ENCODE measurements around the gene TMEM120A.
"Not testable (repeated sequence)": the region's sequence is repeated elsewhere in the genome, so short reads cannot be mapped to it uniquely, and the experiment has no call there.

The TMEM120A gene
- 5.7 to 13.7 (median 10.5) reads per million in 4 donors for total RNA-seq

DNA sequence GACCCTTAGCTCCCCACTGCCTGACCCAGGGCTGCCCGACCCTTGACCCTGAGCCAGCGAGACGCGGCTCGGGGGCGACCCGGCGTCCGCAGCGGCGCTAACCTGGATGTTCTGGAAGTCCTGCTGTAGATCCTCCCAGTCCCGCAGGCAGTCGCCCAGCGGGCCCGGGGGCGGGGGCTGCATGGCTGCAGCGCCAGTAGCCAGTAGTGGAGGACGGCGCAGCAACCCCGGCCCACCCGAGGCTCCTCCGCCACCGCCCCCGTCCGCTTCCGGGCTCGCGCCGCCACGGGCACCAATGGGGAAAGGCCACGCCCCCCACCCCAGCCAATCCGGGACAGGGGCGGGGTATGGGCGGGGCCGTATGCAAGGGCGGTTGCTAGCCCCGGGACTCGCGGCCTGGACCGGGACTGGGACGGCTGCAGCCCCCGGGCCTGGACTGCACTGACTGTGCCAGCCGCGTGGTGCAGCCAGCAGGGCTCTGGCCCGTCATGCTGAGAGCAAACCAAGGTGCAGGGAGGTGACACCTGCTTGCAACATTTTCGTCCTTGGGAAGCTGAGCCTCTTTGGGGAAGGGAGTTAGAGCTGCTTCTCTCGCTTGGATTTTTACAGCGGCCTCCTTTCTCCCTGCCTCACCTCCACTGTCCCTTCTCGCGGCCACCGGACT is at the start of gene TMEM120A:
TMEM120A (minus strand) TSS at position 208 of the 664 bp plus-strand sequence; CDS start at position 183, 25 bp downstream.
- peak; percentile 91 to 95 (median 92) for DNase-seq

DNA sequence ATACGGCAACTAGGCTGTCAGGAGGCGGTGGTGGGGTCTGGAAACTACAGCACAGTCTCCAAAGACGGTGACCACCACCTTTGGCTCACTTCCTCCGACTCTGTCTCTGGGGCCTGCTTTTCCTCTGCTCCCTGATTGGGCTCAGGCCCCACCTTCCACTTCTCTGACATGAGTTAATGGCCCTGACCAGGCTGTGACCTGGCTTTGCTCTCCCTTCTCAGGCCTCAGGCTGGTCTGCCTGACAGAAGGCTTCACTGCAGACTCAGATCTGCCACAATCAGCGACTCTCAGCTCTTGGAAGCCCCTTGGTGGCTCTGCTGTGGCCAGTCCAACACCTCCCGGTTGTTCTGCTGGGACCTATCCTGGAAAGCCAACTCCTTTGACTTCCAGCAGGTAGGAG is 45.7 kb upstream of the TMEM120A start:
- DNase-seq: no peak

DNA sequence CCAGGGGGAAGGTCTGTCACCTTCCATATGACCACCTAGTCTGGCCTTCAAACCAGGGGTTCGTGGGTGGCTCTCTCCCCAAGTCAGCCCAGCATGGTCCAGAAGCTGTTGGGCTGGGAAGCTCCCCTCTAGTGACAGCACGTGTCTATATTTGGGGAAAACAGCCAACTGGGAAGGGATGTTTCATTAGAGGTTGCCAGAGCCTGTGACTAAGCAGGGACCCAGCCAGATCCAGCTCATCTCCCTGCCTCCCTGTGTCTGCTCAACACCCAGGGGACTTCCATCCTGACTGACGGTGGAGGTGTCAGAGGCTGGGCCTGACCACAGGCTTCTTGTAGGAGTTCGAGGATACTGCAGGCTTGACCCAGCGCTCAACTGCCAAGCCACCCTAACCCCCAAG is 42.9 kb upstream of the TMEM120A start:
- no peak for DNase-seq

DNA sequence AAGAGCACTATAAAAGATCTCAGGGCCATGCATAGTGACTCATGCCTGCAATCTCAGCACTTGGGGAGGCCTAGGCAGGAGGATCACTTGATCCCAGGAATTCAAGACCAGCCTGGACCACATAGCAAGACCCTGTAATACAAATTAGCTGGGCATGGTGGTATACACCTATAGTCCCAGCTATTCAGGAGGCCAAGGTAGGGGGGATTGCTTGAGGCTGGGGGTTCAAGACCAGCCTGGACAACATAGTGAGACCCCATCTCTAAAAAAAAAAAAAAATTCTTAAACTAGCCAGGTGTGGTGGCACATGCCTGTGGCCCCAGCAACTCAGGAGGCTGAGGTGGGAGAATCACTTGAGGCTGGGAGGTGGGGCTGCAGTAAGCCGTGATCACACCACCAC is 37.6 kb upstream of the TMEM120A start:
- no peak for DNase-seq

DNA sequence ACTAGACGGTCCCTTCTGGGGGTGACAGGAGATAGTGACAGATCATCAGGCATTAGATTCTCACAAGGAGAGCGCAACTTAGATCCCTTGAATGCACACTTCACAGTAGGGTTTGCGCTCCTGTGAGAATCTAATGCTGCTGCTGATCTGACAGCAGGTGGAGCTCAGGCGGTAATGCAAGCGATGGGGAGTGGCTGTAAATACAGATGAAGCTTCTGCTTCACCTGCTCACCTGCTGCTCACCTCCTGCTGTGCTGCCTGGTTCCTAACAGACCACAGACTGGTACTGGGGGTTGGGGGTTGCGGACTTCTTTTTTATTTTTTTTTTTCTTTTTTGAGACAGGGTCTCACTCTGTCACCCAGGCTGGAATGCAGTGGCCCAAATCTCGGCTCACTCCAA is 35.3 kb upstream of the TMEM120A start:
- DNase-seq: not testable (repeated sequence)

DNA sequence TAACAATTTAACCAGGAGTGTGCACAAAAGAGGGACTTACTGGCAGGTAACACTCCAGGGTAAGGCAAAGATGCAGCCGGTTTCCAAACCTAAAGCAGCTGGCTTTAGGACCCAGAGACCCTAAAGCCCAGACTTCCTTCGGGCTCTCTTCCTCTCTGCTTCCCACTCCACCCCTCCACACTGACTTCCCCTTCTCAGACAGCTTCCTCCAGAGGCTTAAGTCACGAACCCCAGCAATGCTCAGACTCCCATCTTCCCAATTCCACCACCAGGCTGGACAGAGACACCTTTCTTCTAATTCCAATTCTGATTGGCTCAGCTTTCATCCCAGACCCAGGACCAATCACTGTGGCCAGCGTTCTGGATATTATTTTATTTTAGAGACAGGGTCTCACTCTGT is 28.6 kb upstream of the TMEM120A start:
- no peak for DNase-seq

DNA sequence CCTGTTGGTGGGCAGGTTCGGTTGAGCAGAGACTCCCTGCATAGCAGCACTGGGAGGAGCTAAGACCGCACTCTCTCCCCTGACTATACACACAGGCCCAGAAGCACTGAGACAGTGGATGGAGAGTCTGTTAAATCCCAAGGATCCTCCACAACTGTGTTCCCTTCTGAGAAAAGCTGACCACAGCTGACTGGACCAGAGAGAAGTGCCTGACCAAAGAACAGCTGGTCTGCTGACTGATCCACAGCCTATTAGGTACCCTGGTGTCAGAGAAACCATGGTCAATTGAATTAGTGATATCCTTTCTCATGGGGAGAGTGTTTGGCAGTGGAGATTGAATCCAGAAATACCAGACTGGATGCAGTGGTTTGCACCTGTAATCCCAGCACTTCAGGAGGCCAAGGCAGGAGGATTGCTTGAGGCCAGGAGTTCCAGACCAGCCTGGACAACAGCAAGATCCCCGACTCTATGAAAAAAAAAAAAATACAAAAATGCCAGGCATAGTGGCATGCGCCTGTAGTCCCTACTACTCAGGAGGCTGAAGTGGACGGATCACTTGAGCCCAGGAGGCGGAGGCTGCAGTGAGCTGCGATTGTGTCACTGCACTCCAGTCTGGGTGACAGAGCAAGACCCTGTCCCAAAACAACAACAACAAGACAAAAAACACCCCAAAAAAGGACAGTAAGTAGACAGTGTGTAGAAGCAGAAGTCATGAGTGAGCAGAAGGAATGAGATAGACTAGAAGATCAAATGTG is 27.8 kb upstream of the TMEM120A start:
- no peak for DNase-seq

DNA sequence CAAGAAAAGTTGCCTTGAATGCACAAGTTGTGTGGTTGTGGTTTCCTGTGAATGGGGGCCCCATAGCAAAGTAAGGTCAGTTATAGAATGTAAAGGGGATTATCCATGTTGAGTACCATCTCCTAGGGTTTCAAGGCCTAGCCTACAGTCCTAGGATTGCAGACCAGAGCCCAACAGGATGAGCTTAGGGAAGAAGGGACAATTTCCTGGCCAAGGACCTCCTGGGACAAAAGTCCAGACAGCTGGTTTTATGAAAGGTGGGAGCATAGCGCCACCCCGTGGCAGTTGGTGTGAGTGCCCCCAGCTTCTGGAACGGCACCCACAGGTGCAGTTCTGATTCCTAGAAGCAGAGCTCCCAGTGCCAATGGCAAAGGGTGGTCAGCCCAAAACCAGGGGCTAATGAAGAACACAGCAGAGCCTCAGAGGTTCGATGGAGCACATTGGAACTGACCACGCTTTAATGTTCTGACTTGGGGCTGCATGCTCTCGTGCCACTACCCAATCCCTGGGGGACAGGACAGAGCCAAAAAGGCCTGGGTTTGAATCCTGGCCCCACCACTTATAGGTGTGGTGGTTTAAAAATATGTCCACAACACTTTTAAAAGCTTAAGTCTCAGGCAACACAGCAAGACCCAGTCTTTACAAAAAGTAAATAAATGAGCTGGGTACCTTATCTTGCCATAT is 25.8 kb upstream of the TMEM120A start:
- DNase-seq: peak; percentile 33 to 68 (median 54)

DNA sequence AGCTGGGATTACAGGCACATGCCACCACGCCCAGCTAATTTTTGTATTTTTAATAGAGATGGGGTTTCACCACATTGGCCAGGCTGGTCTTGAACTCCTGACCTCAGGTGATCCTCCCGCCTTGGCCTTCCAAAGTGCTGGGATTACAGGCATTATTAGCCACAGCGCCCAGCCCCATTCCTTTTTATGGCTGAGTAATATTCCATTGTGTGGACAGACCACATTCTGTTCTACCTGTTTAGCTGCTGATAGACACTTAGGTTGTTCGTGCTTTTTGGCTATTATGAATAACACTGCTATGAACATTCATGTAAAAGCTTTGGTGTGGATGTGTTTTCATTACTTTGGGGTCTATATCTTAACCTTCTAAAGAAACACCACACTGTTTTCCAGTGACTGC is 24.1 kb upstream of the TMEM120A start:
- DNase-seq: not testable (repeated sequence)

DNA sequence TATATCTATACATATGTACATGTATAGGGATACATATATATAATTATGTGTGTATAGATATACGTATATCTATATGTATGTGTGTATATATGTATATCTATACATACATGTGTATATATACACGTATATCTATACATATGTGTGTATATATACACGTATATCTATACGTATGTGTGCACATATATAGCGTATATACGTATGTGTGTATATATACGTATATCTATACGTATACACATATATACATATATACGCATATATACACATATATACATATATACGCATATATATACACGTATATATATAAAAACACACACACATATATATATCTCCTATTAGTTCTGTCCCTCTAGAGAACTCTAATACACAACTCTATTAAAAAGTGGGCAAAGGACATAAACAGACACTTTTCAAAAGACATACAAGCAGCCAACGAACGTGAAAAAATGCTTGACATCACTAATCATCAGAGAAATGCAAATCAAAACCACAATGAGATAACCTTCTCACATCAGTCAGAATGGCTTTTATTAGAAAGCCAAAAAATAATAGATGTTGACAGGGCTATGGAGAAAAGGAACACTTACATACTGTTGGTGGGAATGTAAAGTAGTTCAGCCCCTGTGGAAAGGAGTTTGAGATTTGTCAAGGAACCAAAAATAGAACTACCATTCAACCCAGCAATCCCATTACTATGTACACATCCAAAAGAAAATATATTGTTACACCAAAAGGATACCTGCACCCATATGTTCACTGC is 22.0 kb upstream of the TMEM120A start:
- no peak for DNase-seq

DNA sequence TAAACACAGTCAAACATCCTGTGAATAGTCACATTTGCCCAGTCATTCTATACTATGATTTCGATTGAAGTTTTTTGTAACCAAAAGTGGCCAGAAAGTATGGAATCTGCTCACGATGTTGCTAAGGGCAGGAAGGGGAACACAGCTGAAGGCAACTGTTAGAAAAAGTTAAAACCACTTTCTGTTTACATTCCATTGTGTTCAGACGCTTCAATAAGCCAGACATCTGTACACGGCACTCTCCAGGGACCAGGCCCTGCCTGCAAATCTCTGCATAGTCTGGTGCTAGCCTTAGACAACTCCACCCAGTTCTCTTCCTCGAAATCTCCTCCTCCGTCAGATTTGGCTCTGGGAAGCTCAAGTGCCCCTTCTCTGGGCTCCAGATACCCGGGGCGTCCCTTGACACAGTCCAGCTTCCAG is 17.1 kb upstream of the TMEM120A start:
- no peak for DNase-seq

DNA sequence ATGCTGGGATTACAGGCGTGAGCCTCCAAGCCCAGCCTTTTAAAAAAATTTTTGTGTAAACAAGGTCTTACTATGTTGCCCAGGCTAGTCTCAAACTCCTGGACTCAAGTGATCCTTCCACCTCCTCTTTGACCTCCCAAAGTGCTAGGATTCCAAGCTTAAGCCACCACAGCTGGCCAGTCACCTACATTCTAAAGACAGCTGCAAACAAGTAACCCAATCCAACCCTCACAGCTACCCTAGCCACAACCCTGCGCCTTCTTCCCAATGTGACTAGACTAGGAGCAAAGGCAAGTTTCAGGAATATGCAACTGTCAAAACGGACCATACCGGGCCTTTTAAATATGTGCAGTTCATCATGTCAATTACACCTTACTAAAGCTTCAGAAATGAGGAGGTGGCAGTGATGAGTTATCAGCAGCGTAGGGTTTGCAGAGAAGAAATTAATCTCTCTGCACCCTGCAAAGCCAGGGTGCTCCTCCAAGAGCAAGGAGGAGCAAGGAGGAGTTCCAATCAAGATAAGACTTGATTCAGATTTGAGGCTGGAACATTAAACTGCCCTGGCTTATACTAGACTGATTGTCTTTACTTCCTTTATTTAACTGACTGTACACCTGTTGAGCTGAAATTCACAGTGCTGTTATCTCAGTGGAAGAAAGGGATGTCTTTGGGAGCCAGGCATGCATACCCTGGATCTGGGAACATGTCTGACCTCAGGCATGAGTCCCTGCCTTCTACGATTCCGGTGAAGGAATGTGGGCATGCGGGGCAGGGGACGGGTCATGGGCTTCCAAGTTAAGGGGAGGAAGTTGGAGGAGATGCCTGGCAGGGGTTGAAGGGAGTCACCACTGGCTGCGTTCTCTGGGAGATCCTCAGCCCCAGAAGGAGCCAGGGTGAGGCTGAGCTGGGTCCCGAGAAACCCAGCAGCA is 15.5 kb upstream of the TMEM120A start:
- DNase-seq: no peak

DNA sequence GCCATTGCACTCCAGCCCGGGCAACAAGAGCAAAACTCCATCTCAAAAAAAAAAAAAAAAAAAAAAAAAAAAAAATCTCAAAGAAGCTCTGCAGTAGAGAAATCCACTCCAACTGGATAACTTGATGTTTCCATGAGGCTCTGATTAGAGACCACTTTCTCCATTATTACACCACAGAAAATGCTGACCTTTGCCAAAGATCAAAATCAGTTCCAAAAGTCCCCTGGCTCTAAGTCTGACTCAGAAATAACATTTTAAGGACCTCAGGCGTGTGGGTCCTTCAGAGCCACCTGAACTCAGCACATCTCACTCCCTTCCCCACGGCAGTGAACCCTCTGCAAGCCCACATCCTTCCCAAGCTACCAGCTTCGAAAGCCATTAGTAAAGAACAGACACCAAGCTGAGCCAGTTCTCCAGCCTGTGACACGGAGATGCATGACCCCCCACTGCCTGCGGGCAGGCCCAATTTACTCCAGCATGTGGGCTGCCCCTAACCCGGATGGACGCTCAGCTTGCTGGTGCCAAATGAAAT is 13.8 kb upstream of the TMEM120A start:
- peak in 1 of 5 donors; percentile 36 for DNase-seq

DNA sequence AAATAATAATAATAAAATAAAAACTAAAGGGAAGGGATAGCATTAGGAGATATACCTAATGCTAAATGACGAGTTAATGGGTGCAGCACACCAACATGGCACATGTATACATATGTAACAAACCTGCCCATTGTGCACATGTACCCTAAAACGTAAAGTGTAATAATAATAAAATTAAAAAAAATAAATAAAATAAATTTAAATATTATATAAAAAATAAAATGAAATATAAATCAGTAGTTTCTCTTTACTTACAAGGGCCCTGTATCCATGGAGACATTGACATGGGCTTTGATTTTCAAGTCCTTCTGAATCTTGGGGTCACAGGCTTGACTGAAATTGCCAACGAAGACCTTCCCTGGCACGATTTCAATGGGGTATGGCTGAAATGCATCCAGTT is 10.6 kb upstream of the TMEM120A start:
- not testable (repeated sequence) for DNase-seq

DNA sequence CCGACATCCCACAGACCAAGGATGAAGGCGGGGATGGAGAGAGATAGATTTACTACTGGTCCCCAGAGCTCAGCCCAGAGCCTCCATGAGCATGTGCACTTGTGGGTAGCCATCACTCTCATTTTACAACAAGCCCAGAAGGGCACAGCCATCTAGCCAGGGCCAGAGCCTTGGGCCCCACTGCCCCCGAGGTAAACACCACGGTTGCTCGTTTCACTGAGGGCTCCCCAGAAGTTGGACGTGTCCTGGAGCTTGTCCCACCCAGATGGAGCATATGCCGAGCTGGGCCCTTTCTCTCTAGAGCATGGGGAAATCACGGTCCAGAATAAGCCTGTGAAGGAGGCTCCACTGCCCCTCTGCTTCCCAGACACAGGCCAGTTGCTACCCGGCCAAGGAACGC is 9.0 kb upstream of the TMEM120A start:
- DNase-seq: no peak

DNA sequence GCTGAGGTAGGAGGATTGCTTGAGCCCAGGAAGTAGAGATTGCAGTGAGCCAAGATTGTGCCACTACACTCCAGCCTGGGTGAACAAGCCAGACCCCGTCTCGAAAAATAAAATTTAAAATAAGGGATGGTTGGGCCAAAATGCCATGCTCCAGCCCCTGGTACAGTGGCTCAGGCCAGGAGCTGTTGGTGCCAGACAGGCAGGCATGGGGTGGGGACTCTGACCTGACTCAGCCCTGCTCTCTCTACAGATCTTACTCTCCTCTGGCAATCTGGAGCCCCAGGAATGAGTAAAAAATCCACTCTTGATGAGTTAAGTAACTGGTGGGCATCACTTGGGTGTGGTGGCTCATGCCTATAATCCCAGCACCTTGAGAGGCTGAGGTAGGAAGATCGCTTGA is 8.4 kb upstream of the TMEM120A start:
- no peak for DNase-seq

DNA sequence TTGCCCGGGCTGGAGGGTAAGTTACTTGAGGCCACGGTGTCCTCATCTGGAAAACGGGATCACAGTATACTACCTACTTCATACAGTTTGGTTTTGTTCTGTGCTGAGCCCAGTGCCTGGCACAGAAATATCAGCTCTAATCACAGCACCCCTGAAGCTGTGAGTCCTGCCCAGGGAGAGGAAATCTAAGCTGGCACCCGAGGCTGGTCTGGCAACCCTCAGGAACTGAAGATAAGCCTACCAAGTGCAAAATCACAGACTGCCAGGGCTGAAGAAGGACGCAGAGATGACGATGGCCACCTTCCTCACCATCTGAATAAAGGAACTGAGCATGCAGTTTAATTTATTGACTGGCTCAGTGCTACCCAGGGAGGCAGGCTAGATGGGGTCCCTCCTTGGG is 7.7 kb upstream of the TMEM120A start:
- DNase-seq: no peak

DNA sequence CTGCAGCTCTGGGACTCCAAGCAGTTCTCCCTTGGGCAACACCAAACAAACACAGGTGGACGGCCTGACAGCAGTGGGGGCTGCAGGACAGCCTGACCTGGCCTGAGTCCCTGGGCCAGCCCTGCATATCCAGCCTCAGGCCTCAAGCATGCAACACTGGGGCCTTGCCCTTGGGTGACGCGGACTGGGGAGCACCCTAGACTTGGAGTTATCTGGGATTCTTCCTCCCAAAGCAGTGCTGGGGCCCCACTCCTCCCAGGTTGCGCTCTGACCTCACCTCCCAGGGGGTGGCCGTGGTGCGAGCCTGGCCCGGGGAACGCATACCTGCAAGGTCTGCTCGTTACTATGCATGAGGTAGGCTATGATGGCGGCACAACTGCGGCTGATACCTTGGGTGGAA is 6.2 kb upstream of the TMEM120A start:
- no peak for DNase-seq

DNA sequence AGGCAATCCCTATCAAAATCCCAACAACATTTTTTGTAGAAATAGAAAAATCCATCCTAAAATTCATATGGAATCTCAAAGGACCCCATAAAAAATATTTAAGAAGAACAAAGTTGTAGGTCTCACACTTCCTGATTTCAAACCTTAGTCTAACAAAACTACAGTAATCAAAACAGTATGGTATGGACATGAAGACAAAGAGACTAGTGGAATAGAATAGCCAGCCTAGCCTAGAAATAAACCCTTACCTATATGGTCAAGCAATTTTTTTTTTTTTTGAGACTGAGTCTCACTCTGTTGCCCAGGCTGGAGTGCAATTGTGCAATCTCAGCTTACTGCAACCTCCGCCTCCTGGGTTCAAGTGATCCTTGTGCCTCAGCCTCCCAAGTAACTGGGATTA is 3.6 kb upstream of the TMEM120A start:
- no peak for DNase-seq

DNA sequence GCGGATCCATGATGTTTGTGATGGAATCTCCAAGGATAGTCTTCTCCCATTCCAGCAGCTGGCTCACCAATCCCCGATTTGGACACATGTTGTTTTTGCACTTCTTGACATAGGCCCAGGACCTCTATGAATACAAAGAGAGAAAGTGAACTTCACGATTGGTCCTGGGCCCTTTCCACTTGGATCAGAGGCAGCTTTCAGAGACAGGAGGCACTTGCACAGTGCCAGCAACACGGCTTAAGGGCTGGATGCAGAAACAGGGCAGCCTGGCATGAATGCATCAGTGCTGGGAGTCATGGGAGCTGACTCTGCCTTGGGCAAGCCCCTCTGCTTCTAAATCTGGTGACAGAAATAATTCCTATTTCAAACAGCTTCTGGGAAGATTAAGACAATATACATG is 2.1 kb upstream of the TMEM120A start:
- no peak for DNase-seq

DNA sequence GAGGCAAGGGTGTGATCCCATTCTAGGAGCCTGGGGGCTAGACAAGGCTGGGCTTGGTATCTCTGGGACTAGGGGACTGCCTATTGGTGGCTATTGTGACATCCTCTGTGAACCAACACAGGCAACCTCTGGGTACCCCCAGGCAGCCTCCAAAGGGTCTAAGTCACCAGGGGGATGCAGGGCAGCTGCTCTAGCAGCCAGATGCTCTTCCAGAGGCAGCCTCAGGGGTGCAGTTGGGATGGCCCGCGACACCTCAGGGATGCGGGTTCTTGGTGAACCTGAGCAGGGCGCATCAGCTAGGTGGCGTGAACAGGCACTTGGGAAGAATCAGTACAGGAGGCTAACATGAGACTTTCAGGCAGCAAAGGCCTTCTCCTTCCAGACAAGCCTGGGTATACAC is 1.6 kb upstream of the TMEM120A start:
- no peak for DNase-seq

DNA sequence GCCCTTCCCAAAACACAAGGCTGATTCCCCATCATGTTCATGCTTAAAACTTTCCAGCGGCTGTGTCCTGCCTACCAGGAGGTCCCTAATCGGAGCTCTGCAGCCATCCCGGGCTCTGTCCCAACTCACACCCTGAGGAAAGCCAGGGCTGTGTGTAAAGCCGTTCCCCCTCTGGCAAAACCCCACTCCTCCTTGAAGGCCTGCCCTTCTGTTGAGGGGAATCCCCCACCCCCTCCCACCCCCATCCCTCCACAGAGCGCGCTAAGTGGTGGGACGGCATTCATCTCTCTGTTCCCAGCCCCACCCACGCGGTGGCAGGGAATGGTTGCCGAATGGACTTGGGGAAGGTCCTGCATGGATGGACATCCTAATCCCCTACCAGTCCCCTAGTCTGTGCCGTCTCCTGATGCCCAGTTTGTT is 667 bp upstream of the TMEM120A start:
- DNase-seq: no peak
